Measurements from ENCODE around the gene ASCL3. TPM values are rescaled to one million over a fixed set of nuclear protein-coding genes. Genes with fewer than 3 reads are reported as not detected.

ASCL3 gene
- total and polyA plus RNA-seq, 10 of the 15 experiments (the other 5 are each of a cell fraction or from before 2014, with no cell fraction given): not detected

GRCh38 chr11:8956860-8957259, 14.0 kb upstream of the ASCL3 start:
- TF ChIP-seq MTA2 (IDR thresholded peaks at IDR 0.05; ENCODE audit: low read depth) (peak; percentile 31; the same call in 1 of the 2 replicates), MTA3 (IDR thresholded peaks at IDR 0.05; ENCODE audit: borderline replicate concordance, low read length) (no peak), SPI1 (IDR thresholded peaks at IDR 0.05; ENCODE audit: borderline replicate concordance, insufficient read depth, low read depth, low read length) (no peak), LARP7 (IDR thresholded peaks at IDR 0.05) (no peak), HDAC6 (IDR thresholded peaks at IDR 0.05; ENCODE audit: unreplicated experiment) (no peak), RUNX3 (IDR thresholded peaks at IDR 0.05; ENCODE audit: low read length) (peak; percentile 53)
- no peak for FAIRE-seq
- WGBS (ENCODE audit: insufficient coverage, insufficient replicate concordance, low lambda C conversion rate, missing lambda C conversion rate): 26% methylated on average over 4 of the region's 4 CpGs
- Histone ChIP-seq H3K79me2 (ENCODE audit: control insufficient read depth, insufficient read depth, low read length) (peaks cover 13% of the 10 kb centered on the region), H3K4me2 (ENCODE audit: control insufficient read depth, insufficient read depth) (no peak overlapping the region), H3K4me3 (no peak overlapping the region), H3K36me3 (ENCODE audit: control insufficient read depth in 2 of 2, insufficient read depth in 2 of 2, low read length in 1 of 2) (peaks cover 1 to 5% of the 10 kb centered on the region in 2 experiments; a peak in 3 of 4 replicates), H3K9ac (ENCODE audit: control insufficient read depth, insufficient read depth, low read length) (no peak overlapping the region), H3K27ac (ENCODE audit: control insufficient read depth, insufficient read depth) (no peak overlapping the region), H4K20me1 (ENCODE audit: control insufficient read depth, insufficient read depth) (no peaks in the 10 kb centered on the region), H3K4me1 (ENCODE audit: control insufficient read depth, insufficient read depth, low read length) (peaks cover 5% of the 10 kb centered on the region; the same call in 1 of the 2 replicates), H3K27me3 (replicated peaks in 1 of 2; ENCODE audit: control insufficient read depth in 2 of 2, insufficient read depth in 2 of 2, low read length in 1 of 2) (no peaks in the 10 kb centered on the region), H3K9me3 (replicated peaks; ENCODE audit: control insufficient read depth, insufficient read depth, low read length) (no peaks in the 10 kb centered on the region), H2AFZ (ENCODE audit: control insufficient read depth, low read depth, low read length) (no peak overlapping the region)
- ChIA-PET RAD21 (ENCODE audit: unreplicated experiment) (interaction anchor here (1.6 to 3.6 kb wide), 2 partner anchors 43 to 390 kb away, joined by 4 to 31 read pairs; no protein-coding TSS in a partner anchor), SMC1A (ENCODE audit: uncharacterized antibody, unreplicated experiment) (interaction anchor here (0.7 to 2.9 kb wide), 7 partner anchors 11 to 550 kb away, joined by 3 to 7 read pairs (median 4); no protein-coding TSS in a partner anchor), POLR2A (interaction anchor here (0.6 kb wide), 1 partner anchor 46 kb away, joined by 3 read pairs; the partner anchor contains the start of gene AKIP1), CTCF (interaction anchor here (0.7 to 7.8 kb wide), 4 partner anchors 15 to 391 kb away, joined by 3 to 196 read pairs (median 3); partner anchors contain the start of gene AKIP1)
- DNase-seq (ENCODE audit: low read depth, low spot score): no peak
- in situ Hi-C loops (cut with MboI): loop anchor here (5.0 kb wide), 1 partner anchor 275 kb away; the partner anchor contains the start of genes RPL27A and TRIM66
- BruUV-seq (replicated peaks): no TSS peak
- intact Hi-C loops (cut with micrococcal nuclease; ENCODE audit: unreplicated experiment): loop anchor here (10.0 kb wide), 1 partner anchor 732 kb away; no protein-coding TSS in a partner anchor
- ATAC-seq: peak; percentile 44

GRCh38 chr11:8948886-8949285, 6.1 kb upstream of the ASCL3 start:
- CTCF ChIA-PET: interaction anchor here (0.9 to 6.9 kb wide), 4 partner anchors 10 to 67 kb away, joined by 3 to 57 read pairs (median 4); partner anchors contain the start of gene TMEM9B
- WGBS (ENCODE audit: insufficient coverage, insufficient replicate concordance, low lambda C conversion rate, missing lambda C conversion rate): 81% methylated on average over 3 of the region's 3 CpGs
- H3K27ac ChIP-seq (ENCODE audit: control insufficient read depth, insufficient read depth): no peak overlapping the region
- POLR2A ChIA-PET: interaction anchor here (1.2 kb wide), 1 partner anchor 10 kb away, joined by 7 read pairs; no protein-coding TSS in a partner anchor
- FAIRE-seq (no peak), DNase-seq (ENCODE audit: low read depth, low spot score) (no peak), ATAC-seq (no peak)
- H4K20me1 ChIP-seq (ENCODE audit: control insufficient read depth, insufficient read depth): no peaks in the 10 kb centered on the region
- RAD21 ChIA-PET (ENCODE audit: unreplicated experiment): interaction anchor here (1.8 kb wide), 1 partner anchor 14 kb away, joined by 4 read pairs; no protein-coding TSS in a partner anchor
- no peak overlapping the region for H3K4me3 ChIP-seq
- no peak overlapping the region for H3K9ac ChIP-seq (ENCODE audit: control insufficient read depth, insufficient read depth, low read length)
- no peaks in the 10 kb centered on the region for H3K27me3 ChIP-seq (replicated peaks in 1 of 2; ENCODE audit: control insufficient read depth in 2 of 2, insufficient read depth in 2 of 2, low read length in 1 of 2)
- no peaks in the 10 kb centered on the region for H3K4me1 ChIP-seq (ENCODE audit: control insufficient read depth, insufficient read depth, low read length)
- H3K4me2 ChIP-seq (ENCODE audit: control insufficient read depth, insufficient read depth): no peak overlapping the region
- no peaks in the 10 kb centered on the region for H3K9me3 ChIP-seq (replicated peaks; ENCODE audit: control insufficient read depth, insufficient read depth, low read length)
- no peak overlapping the region for H2AFZ ChIP-seq (ENCODE audit: control insufficient read depth, low read depth, low read length)
- BruUV-seq (replicated peaks): no TSS peak
- SMC1A ChIA-PET (ENCODE audit: uncharacterized antibody, unreplicated experiment): interaction anchor here (1.2 to 3.0 kb wide), 2 partner anchors 11 to 189 kb away, joined by 3 to 14 read pairs; no protein-coding TSS in a partner anchor
- peaks cover 2 to 10% of the 10 kb centered on the region in 2 experiments for H3K36me3 ChIP-seq (ENCODE audit: control insufficient read depth in 2 of 2, insufficient read depth in 2 of 2, low read length in 1 of 2)
- H3K79me2 ChIP-seq (ENCODE audit: control insufficient read depth, insufficient read depth, low read length): no peaks in the 10 kb centered on the region
- in situ Hi-C loops (cut with MboI): no loop called here
- TF ChIP-seq CREB1 (IDR thresholded peaks at IDR 0.05; ENCODE audit: low read depth) (no peak), NR2F1 (conservative IDR thresholded peaks at IDR 0.05) (no peak)
- intact Hi-C loops (cut with micrococcal nuclease; ENCODE audit: unreplicated experiment): no loop called here
